MM.1S (cell line): ENCODE results near the gene DNER.

Experiments used
- CTCF ChIP-seq: fragments of 300-600 bp; sonication (generic); IDR thresholded peaks from 2 replicates; pipeline ENCODE4 v1.5.1; 2016; ENCODE audit warnings: antibody characterized with exemption, low read length, mixed read lengths
- EZH2 ChIP-seq: fragments of 300-600 bp; sonication (generic); optimal IDR thresholded peaks from 2 replicates; pipeline ENCODE3; 2017; ENCODE audit warnings: low read depth, mild to moderate bottlenecking, antibody characterized with exemption, low read length, mixed read lengths
- EZH2phosphoT487 ChIP-seq: fragments of 300-600 bp; sonication (generic); IDR thresholded peaks from 2 replicates; pipeline ENCODE4 v1.6.1; 2018; ENCODE audit warnings: antibody characterized with exemption, low read length

GRCh38 chr2:229344151-229344551 lies 370.2 kb downstream of the DNER start:
- TF ChIP-seq EZH2: no peak
- TF ChIP-seq CTCF: no peak
- TF ChIP-seq EZH2phosphoT487: no peak
